ENCODE results near the gene KCNH8.

The KCNH8 gene

DNA sequence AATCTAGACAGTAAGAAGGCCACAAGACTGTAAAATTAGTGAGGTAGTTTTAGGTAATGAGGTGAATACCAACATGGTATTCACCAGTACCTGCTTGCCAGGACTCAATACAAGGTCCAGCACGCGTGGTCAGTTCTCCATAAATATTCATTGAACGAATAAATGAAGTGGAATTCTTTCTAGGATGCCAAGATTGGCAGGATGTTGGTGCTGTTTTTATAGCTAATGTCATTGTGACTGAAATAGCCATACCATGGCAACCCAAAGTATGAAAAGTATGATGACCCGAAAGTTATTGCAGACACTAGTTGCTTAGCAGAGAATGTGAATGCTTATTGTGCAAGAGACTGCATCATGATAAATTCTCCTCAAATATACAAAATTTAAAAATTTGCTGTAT is 307.2 kb downstream of the KCNH8 start:
- Histone ChIP-seq H3K27ac (no peak overlapping the region), H4K20me1 (no peaks in the 10 kb centered on the region), H3K4me2 (no peak overlapping the region), H3K4me3 (no peak overlapping the region), H3K9ac (no peak overlapping the region), H3K36me3 (no peaks in the 10 kb centered on the region), H3K4me1 (no peaks in the 10 kb centered on the region), H3K9me3 (no peaks in the 10 kb centered on the region), H3K27me3 (no peaks in the 10 kb centered on the region)
- TF ChIP-seq Cebpa-rat (IDR thresholded peaks at IDR 0.05): no peak

GRCh38 chr3:19456738-19457137 is 308.4 kb downstream of the KCNH8 start:
- Histone ChIP-seq H3K4me2 (no peak overlapping the region), H3K36me3 (no peaks in the 10 kb centered on the region), H3K4me3 (no peak overlapping the region), H4K20me1 (no peaks in the 10 kb centered on the region), H3K27ac (no peak overlapping the region), H3K4me1 (no peaks in the 10 kb centered on the region), H3K9me3 (no peaks in the 10 kb centered on the region), H3K9ac (no peak overlapping the region), H3K27me3 (no peaks in the 10 kb centered on the region)
- TF ChIP-seq Cebpa-rat (IDR thresholded peaks at IDR 0.05): no peak

DNA sequence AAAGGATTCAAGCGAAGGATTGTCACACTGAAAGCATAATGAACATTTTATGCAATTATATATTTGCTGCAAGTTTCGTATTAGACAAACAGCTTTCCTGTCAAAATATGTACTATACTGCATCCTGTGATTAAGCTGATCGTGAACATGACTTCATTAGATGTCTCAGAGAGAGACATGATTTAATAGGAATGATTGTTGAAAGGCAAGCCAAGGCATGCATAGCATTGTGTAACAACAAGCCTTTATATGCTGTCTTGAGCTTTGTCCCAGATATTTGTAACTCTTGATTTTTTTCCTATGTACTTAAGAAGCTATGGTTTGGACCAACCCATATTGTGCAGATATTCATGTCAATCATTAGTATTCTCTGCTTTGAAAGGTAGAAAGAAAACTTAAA is 309.1 kb downstream of the KCNH8 start:
- H3K27me3 ChIP-seq: no peaks in the 10 kb centered on the region
- no peaks in the 10 kb centered on the region for H3K4me1 ChIP-seq
- no peak overlapping the region for H3K4me3 ChIP-seq
- TF ChIP-seq Cebpa-rat (IDR thresholded peaks at IDR 0.05): no peak
- H3K9me3 ChIP-seq: no peaks in the 10 kb centered on the region
- no peak overlapping the region for H3K27ac ChIP-seq
- no peak overlapping the region for H3K9ac ChIP-seq
- no peaks in the 10 kb centered on the region for H3K36me3 ChIP-seq
- no peaks in the 10 kb centered on the region for H4K20me1 ChIP-seq
- H3K4me2 ChIP-seq: no peak overlapping the region

DNA sequence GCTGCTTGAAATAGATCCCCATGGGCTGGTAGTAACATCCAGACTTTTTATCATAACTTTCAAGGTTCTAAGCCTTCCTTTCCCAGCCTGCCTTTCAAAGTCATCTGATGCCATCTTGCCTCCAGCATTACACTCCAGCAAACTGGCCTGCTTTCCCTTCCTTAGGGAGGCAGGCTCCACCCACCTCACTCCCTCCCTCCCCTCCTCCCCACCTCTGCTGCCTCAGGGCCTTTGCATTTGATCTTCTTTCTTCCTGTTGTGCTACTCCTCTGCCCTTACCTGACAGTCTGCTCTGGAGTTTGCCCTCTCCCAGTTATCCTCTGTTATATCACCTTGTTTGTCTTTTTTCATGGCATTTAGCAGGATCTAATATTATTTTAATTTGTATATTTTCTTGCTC is 319.5 kb downstream of the KCNH8 start:
- no peak overlapping the region for H3K27ac ChIP-seq

GRCh38 chr3:19471138-19471537 is 322.8 kb downstream of the KCNH8 start:
- Histone ChIP-seq H3K27ac (no peak overlapping the region), H3K4me1 (no peaks in the 10 kb centered on the region), H3K4me3 (no peak overlapping the region), H3K4me2 (no peak overlapping the region), H3K36me3 (no peaks in the 10 kb centered on the region), H4K20me1 (no peaks in the 10 kb centered on the region), H3K9ac (no peak overlapping the region), H3K27me3 (no peaks in the 10 kb centered on the region), H3K9me3 (peaks cover 4% of the 10 kb centered on the region; the same call in 1 of the 2 replicates)
- TF ChIP-seq Cebpa-rat (IDR thresholded peaks at IDR 0.05): no peak

More for the DNA sequence above, 319.5 kb downstream of the KCNH8 start:
- no peak for TF ChIP-seq Cebpa-rat (IDR thresholded peaks at IDR 0.05)
- Histone ChIP-seq H3K4me1 (no peaks in the 10 kb centered on the region), H3K9me3 (peaks cover 4% of the 10 kb centered on the region; the same call in 1 of the 2 replicates), H3K36me3 (no peaks in the 10 kb centered on the region), H3K9ac (no peak overlapping the region), H3K4me3 (no peak overlapping the region), H3K4me2 (no peak overlapping the region), H3K27me3 (no peaks in the 10 kb centered on the region), H4K20me1 (no peaks in the 10 kb centered on the region)

DNA sequence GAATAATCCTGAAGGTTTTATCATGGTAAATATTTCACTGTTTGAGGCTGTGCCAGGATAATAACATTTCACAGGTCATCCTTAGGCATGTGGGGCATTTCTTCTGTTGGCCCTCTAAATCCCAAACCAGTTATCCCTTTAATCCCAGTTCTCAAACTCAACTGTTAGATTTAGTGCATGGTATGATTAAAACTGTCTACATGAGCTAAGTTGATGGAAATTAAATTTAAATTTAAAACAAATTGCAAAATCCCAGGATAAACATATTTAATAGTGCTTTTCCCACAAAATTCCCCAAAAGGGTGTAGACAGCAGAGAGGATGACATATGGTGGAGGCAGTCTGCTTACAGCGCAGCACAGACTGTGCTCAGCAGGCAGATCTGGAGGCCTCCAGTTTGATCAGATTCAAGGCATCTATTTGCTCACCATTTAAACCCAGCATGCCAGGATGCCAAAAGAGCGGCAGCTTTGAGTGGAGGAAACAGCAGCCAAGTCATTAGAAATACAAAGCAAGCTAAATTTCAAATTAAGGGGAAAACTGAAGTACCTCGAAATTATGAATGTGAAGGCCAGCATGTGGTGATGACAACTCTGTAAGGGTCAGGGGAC is 325.8 kb downstream of the KCNH8 start:
- no peak for TF ChIP-seq Cebpa-rat (IDR thresholded peaks at IDR 0.05)
- no peak overlapping the region for H3K4me2 ChIP-seq

GRCh38 chr3:19476281-19476680 is 328.0 kb downstream of the KCNH8 start:
- Histone ChIP-seq H3K4me3 (no peak overlapping the region), H3K9me3 (peaks cover 4% of the 10 kb centered on the region; the same call in 1 of the 2 replicates), H3K4me2 (no peak overlapping the region), H3K27me3 (no peaks in the 10 kb centered on the region), H3K27ac (no peak overlapping the region), H4K20me1 (no peaks in the 10 kb centered on the region), H3K36me3 (no peaks in the 10 kb centered on the region), H3K9ac (no peak overlapping the region), H3K4me1 (0 out of 2 replicates have a peak, but pooled peaks cover 4% of the 10 kb centered on the region)
- no peak for TF ChIP-seq Cebpa-rat (IDR thresholded peaks at IDR 0.05)

More for the DNA sequence above, 325.8 kb downstream of the KCNH8 start:
- Histone ChIP-seq H3K4me1 (no peaks in the 10 kb centered on the region), H3K27me3 (no peaks in the 10 kb centered on the region), H3K27ac (no peak overlapping the region), H3K36me3 (no peaks in the 10 kb centered on the region), H4K20me1 (no peaks in the 10 kb centered on the region), H3K4me3 (no peak overlapping the region), H3K9ac (no peak overlapping the region), H3K9me3 (peaks cover 4% of the 10 kb centered on the region; the same call in 1 of the 2 replicates)

GRCh38 chr3:19485267-19485666 is 337.0 kb downstream of the KCNH8 start:
- no peaks in the 10 kb centered on the region for H3K9me3 ChIP-seq
- no peaks in the 10 kb centered on the region for H3K4me1 ChIP-seq
- no peaks in the 10 kb centered on the region for H3K27me3 ChIP-seq
- TF ChIP-seq Cebpa-rat (IDR thresholded peaks at IDR 0.05): no peak
- no peak overlapping the region for H3K4me2 ChIP-seq
- H4K20me1 ChIP-seq: no peaks in the 10 kb centered on the region
- no peak overlapping the region for H3K27ac ChIP-seq
- H3K4me3 ChIP-seq: no peak overlapping the region
- no peak overlapping the region for H3K9ac ChIP-seq
- H3K36me3 ChIP-seq: no peaks in the 10 kb centered on the region

GRCh38 chr3:19487386-19487785 is 339.1 kb downstream of the KCNH8 start:
- no peak overlapping the region for H3K4me3 ChIP-seq
- H3K27ac ChIP-seq: no peak overlapping the region
- no peaks in the 10 kb centered on the region for H3K4me1 ChIP-seq
- H3K9me3 ChIP-seq: no peaks in the 10 kb centered on the region
- no peaks in the 10 kb centered on the region for H4K20me1 ChIP-seq
- H3K36me3 ChIP-seq: no peaks in the 10 kb centered on the region
- H3K27me3 ChIP-seq: no peaks in the 10 kb centered on the region
- no peak overlapping the region for H3K4me2 ChIP-seq
- no peak overlapping the region for H3K9ac ChIP-seq
- no peak for TF ChIP-seq Cebpa-rat (IDR thresholded peaks at IDR 0.05)

- Histone ChIP-seq H3K9ac (no peak overlapping the region), H3K27me3 (no peaks in the 10 kb centered on the region), H3K4me1 (no peaks in the 10 kb centered on the region), H3K27ac (no peak overlapping the region), H4K20me1 (no peaks in the 10 kb centered on the region), H3K4me2 (no peak overlapping the region), H3K36me3 (no peaks in the 10 kb centered on the region), H3K9me3 (no peaks in the 10 kb centered on the region), H3K4me3 (no peak overlapping the region)
- no peak for TF ChIP-seq Cebpa-rat (IDR thresholded peaks at IDR 0.05)
Observed at GRCh38 chr3:19488939-19489338, 340.6 kb downstream of the KCNH8 start.

DNA sequence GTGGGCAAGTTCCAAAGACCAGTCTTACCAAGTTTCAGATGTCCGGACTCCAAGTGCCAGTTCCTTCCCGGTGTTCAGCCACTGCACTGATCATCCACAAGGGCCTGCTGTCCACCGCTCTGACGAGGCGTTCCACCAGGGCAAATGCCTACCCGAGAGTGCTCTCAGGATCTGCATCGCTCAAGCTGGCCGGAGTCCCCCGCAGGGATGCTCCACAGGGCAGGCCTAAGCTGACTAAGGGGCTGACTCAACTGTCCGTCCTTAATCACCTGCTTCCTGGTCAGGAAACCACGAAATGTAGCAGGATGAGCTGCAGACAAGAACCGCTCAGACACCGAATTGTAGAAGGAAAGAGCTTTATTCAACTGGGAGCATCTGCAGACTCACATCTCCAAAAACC is 341.6 kb downstream of the KCNH8 start:
- H3K9me3 ChIP-seq: 0 out of 2 replicates have a peak, but pooled peaks cover 6% of the 10 kb centered on the region
- no peak overlapping the region for H3K4me2 ChIP-seq
- H3K27ac ChIP-seq: no peak overlapping the region
- no peak overlapping the region for H3K4me3 ChIP-seq
- H3K9ac ChIP-seq: no peak overlapping the region
- no peaks in the 10 kb centered on the region for H3K4me1 ChIP-seq
- no peaks in the 10 kb centered on the region for H4K20me1 ChIP-seq
- H3K36me3 ChIP-seq: no peaks in the 10 kb centered on the region
- TF ChIP-seq Cebpa-rat (IDR thresholded peaks at IDR 0.05): no peak
- H3K27me3 ChIP-seq: no peaks in the 10 kb centered on the region
